Activated CD4-positive, alpha-beta T cell treated with anti-CD3 and anti-CD28 coated beads, Interleukin-2, amount 50 U/mL, for 16 hours (primary cell): ENCODE results near the gene DCTN3.

Source experiments
- DNase-seq: peaks from one replicate; pipeline ENCODE4 v3.0.0-alpha.2; 2020

The DCTN3 gene

DNA sequence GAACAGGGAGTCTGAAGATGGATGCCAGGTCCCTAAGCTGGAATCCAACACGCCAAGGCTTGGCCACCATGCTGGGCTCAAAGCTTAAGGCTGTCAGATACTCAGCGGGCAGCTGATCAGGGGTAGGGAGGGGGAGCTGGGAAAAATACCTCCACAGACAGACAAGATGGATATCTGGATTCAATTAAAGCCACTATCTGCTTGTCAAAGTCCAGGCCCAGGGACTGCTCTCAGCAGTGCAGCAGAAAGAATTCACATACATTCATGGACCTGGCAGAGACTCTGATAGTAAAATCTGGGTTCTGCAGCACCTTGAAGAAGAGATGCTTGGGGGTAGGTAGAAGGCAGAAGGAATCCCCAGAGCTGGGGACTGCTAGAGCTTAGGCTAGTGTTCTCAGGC, 5.2 kb downstream of the DCTN3 start:
- no peak for DNase-seq

DNA sequence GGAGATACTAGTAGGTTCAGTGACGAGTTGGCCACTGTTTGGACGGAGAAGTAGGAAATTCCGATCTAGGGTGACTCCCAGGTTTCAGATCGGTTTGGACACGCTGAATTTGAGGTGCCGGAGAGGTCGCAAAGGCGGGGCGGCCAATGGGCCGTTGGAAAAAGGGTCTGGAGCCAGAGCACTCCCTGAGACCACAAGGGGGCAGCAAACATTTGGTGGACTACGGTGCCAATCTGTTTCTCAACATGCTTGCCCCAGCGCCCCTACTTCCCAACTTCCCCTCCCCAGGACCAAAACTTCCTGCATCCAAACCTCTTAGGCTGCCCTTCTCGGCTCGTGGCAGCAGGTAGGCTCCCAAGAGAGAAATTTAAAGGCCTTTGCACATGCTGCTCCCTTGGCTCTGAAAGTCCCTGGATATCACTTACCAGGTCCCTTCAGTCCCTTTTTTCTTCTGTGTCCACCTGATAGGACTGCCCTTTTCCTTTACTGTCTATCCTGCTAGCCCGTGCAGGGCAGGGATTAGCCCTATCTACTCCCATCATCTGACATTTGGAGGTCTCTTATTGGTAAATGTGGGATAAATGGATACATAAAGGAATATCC, 7.4 kb downstream of the DCTN3 start:
- DNase-seq, result peak; percentile 83

DNA sequence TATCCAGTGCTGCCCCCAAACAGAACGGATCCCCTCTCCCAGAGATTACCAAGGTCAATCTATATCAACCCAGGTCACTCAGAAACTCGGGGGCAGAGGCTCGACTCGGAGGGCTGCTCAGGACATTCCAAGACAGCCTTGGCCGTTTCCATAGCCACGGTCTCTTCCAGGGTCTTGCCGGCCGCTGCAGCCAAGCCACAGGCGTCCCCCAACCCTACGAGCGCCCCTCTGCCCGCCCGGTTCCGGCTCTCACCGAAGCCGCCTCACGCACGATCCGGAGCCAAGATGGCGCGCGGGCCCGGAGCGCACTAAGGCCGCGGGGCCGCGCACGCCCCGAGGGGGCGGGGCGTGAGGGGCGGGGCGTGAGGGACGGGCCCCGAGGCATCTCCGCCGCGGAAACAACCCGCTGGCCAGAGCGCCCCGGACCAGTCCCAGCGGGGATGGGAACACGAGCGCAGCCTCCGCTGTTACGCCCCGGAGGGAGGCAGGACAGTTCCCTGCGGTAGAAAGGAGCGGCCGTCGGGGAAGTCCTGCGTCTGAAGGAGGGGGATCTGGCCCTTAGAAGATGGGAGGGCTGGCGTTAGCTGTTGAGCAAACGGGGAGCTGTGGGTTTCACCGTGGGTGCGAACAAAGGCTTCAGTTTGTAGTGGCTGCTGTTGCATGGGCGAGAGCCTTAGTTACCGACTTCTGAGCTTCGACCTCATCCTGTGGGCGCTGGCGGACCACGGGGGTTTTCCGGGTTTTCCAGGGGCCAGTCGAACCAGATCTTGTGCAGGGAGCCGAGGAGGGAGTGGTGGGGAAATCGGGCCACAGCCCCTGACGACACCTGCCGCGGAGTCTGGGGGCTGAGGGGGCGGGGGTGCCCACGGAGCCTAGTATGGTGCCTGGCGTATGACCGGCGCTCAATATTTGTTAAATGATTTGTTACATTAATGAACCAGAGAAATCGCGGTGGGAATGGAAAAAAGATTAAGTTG, 8.2 kb downstream of the DCTN3 start, which contains the start of gene RPP25L:
Gene RPP25L, minus strand, starts transcription at position 287 of the 977 bp plus-strand sequence. CDS start 801 bp downstream, outside the sequence.
- peak; percentile 81 for DNase-seq

DNA sequence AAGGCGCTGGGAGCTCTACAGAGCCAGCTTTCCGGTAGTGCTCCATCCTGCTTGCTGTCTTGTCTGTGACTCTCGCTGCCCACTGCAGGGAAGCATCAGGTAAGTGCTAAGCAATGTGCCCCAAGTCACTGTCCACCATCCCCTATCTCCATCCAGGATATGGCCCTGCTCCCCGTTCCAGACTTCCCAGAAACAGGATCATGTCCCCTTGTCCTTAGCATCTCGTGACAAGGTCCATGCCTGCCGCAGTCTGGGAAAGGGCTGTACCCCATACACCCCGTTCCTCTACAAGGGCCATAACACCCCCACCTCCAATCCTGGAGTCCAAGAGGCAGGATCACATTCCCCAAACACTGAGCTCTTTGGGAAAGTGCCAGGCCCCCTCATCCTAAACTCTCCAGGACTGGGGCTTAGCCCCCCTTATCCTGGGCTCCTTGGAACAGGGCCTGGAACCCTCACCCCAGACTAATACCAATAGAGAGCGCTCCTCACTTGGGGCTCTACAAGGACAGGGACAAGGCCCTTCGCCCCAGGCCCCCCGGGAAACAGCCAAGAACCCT, 9.0 kb downstream of the DCTN3 start:
- DNase-seq, result no peak

DNA sequence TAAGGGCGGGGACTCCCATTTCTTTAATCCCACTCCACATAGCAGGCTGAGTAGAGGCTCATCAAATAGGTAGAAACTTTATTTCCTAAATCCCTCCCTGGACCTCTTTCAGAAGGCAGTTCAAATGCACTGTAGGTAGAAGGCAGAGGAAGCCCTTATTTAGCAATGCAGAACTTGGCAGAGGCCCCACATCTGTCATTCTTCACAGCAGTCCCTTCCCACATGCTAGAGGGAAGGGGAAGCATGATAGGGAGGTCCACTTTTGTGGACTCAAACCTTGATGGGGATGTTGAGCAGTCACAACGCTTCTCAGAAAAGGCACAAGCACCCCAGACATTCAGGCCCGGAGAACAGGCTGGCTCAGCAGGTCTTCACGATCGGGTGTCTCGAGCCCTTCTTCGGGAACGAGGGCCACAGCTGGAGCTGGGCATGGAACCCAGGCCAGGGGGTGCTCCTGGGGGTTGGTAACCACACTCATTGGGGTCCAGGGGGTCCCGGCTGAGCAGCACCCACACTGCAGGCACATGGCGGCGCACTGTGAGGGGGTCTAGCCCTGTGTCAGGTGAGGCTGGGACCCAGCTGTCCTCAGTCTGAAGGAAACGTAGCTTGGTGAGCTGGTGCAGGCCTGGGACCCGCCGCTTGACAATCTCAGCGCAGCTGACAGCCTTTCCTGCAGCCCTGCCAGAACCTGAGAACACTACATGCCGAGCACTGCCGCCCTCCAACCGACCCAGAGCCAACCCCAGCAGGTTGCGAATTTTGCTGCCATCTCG, 9.7 kb downstream of the DCTN3 start:
- no peak for DNase-seq

DNA sequence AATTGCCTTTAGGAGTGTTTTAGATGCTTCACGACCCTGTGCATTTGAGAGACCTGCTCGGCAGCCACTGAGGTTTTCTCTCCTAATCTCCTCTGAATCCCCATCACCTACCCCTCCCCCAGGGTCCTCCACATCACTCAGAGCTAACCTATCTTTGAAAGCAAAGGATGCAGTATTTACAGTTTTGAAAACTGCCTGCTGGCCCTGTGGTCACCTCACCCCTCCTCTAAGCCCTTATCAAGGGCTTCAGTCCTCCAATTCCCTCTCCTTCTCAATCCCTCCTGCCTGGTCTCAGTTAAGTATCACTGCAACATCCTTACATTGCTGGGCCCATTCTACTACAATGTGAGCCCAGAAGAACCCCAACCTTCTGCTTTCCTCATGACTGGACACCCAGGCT, 13.0 kb downstream of the DCTN3 start:
- DNase-seq, result no peak

DNA sequence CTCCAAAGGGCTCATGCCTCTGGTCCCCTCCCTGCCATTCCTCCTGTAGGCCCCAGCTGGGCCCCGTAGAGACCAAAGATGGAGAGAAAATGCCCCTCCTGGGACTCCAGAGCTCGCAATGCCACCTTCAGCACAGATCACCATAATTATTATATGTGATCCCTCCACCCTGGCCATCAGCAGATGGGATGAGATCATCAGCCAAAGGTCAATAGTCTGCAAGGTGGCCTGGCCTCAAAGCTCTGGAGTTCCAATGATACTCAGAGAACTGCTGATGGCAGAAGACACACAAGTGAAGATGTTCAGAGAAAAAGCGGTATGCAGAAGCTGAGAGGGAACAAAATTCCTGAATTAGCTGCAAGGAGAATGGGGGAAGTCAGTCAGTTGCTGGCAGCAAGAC, 13.4 kb downstream of the DCTN3 start:
- DNase-seq, result no peak

DNA sequence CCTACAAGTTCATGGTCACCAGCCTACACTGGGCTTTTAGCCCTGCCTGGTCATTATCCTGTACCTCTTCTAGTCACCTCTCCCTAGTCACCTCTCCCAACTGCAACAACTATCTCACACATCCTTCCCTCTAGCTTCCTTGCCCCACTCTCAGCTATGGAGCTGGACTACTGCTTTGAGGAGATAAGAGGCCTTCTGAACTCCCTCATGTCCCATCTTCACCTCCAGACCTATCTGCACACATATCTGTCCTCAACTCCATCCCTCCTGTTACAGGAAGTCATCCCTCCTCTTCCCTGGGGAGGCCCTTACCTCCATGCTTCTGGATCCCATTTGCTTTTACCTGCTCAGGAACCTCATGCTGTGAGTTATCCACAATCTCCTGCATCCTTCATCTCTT, 14.1 kb downstream of the DCTN3 start:
- no peak for DNase-seq

DNA sequence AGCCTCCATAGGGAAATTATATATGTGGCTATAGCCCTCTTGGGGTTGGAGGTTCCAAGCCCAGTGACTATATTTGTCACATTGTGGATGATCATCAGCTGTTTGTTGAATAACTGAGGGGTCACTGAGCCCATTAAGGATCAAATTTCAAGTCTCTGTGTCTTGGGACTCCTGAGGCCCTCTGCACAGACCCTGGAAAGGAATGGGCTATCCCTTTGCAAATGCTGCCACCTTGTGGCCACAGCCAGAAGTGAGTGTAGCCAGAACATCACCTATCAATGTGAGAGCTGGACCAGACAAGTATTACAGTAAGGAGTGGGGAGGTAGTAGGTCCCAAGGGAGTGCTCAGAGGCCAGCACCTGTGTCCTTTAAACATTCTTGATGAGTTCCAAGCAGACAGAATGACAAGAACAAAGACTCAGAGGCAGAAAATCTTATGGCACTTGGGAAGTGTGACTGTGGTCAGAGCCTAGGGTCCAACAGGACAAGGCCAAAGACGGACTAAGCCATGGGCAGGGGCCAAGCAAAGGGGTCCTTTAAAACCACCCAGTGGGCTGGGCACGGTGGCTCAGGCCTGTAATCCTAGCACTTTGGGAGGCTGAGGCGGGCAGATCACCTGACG, 16.6 kb downstream of the DCTN3 start:
- peak; percentile 82 for DNase-seq

DNA sequence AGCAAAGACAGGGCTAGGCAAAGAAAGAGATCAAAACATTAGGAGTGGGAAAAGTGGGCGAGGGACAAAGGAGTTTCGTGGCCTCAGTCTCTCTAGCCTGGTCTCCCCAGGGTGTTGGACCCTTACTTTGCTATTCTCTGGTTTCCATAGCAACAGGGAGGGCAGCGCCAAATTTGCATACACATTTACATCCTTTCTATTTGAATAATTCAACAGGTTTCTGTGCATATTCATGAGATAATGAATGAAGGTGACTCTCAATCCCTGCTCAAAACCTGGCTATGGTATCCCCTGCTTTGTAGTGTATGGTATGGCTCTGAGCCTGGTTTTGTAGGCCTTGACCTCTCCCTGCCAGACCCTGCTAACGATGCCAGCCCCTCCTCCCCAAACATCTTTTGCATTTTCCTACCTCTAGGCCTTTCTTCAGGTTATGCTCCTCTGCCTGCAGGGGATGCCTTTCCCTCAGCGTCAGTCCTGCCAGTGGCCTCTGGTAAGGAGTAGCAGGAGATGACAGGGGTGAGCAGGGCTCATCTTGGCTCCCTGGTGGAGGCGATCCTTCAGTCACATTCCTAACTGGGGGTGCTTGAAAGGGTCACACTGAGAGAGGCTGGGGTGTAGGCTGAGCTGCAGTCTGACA, 18.2 kb downstream of the DCTN3 start:
- DNase-seq, result no peak

DNA sequence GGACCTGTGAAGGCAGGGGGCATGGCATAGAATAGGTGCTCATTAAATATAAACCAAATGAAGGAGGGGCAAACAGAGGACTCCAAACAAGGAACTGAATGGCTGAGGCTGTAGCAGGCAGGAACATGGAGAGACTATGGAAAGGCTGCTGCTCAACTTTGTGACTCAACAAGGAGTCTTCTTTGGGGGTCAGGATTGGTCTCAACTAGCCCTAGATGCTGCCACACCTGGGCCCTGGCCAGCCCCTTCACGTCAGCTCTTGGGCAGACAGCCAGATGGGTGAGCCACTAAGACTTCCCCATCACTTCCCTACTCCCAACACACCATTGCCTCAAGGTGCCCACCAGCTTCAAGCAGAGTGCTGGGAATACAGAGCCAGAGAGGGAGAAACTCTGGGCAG, 19.4 kb downstream of the DCTN3 start:
- DNase-seq, result no peak

DNA sequence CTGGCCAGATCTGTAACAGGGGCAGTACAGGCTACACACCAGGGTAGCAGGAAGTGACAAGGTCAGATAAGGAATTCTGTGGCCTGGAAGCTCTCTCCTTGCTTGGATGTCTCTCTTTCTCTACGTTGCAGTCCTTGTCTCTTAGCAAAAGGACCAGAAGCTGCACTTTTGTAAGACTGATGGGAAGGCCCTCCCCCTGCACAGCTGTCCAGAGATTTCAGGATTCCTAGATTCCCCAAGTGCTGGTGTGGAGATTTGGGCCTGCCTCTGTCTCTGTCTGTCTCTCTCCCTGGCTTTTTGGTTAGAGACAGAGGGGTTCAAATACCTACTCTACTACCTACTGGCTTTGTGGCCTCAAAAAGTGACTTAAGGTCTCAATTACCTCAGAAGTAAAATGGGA, 20.7 kb downstream of the DCTN3 start:
- no peak for DNase-seq

DNA sequence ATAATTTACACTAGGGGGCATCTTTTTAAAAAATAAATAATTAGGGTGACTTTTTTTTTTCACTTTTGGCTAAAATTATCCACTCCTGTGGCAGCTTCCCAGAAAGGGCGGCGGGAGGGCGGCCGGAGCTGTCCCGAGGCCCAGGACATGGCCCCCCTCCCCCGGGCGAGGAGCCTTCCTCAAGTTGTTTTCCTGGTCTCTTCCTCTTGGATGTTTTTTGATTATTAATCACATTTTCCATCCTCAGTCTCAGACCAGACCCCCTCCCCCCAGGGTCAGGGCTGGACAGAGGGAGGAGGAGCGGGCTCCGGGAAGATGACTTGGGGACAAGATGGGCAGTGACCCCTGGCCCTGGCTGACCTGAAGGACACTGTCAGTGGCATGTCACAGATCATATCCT, 26.1 kb downstream of the DCTN3 start:
- no peak for DNase-seq

DNA sequence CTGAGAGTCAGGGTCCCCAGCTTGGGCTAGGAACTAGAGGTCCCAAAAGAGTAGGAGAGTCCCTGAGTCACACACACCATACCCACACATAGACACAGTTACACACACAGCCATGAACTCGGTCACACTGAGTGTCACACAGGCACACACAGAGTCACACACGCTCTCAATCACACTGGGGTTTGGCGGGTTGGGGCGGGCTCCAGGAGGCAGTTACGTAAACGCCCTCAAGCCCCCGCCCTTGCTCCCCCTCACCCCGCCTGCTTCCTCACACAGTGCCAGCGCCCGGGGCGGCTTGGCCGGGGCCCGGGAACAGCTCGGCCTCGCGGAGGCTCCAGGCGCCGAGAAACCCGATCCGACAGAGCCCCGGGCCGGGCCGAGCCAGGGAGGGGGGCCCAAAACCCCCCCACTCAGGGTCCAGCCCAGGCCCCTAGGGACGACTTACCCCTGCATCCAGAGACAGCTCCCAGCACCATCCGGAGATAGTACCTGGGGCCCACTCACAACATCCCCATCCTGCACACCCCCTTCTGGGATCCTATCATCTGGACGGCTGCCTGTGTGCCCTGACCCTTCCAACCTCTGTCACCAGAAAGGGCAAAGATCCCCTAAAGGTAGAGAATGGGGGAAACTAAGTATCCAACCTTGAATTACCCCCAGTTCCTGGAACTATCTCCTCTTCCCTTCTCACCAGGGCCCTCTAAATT, 27.2 kb downstream of the DCTN3 start:
- no peak for DNase-seq

DNA sequence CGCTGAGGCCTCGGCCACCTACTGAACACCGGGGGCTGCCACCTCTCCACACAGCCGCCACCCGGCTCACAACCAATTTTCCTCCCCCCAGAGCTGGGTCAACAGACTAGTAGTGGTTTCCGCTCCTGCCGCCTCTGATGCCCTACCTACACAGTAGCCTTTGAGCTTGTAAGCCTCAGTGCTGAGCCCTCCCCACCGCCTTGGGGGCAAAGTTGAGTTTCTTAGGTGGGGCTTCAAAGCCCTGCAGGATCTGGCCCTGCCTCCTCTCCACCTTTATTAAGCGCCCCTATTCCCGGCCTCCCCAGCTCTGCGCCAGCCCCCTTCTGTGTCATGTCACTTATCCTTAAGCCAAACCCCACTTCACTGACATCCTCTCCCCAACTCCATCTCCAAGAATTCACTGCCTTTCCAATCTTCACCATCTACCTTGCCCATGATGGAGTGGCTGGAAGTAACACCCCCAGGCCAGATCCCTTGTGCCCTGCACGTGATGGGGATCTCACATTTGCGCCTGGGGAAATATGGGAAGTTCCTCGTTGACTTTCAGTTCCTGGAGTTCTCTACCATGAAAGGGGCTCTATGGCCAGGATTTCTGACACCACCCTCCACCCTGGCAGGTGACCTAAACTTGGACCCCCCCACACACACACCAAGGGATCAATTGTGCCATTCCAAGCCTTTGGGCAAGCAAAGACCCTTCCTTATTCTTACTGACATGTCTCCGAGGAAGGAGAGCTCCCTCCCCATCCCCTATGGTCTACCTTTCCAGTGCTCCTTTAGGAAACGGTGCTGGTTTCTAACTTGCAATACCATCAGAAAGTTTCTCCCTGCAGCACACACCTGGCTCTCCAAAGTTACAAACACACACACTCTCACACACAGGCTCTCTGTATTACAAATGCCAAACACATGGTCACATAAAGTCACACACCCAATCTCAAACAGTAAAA, 28.1 kb downstream of the DCTN3 start:
- DNase-seq, result no peak

DNA sequence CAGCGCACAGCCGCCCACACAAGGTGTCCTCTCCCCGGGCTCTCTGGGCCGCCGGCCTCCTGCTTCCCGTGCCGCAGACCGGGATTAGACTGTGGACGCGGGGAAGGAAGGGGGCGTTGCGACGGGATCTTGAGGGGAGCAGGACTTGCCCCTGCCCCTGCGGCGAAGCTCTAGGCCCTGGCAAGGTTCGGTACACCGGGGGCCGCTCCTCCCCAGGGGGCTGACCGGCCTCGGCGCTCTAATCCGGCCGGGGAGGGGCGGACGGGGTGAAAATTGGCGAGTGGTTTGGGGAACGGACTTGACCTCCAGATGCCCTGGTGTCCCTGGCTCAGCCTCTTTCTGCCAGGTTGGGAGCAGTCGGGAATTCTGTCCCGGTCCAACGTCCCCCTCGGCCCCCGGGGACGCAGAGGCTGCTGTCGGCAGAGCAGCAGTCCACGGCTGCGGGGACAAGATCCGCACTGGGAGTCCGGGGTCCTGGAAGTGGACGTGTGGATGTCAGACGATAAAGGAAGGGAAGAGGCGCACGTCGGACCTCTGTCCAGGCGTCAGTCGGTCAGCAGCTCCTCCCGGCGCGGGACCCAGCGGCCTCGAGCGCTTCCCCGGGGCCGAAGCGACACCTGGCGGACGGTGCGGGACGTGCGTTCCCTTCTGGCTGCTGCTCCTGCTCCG, 28.9 kb downstream of the DCTN3 start:
- peak; percentile 76 for DNase-seq

DNA sequence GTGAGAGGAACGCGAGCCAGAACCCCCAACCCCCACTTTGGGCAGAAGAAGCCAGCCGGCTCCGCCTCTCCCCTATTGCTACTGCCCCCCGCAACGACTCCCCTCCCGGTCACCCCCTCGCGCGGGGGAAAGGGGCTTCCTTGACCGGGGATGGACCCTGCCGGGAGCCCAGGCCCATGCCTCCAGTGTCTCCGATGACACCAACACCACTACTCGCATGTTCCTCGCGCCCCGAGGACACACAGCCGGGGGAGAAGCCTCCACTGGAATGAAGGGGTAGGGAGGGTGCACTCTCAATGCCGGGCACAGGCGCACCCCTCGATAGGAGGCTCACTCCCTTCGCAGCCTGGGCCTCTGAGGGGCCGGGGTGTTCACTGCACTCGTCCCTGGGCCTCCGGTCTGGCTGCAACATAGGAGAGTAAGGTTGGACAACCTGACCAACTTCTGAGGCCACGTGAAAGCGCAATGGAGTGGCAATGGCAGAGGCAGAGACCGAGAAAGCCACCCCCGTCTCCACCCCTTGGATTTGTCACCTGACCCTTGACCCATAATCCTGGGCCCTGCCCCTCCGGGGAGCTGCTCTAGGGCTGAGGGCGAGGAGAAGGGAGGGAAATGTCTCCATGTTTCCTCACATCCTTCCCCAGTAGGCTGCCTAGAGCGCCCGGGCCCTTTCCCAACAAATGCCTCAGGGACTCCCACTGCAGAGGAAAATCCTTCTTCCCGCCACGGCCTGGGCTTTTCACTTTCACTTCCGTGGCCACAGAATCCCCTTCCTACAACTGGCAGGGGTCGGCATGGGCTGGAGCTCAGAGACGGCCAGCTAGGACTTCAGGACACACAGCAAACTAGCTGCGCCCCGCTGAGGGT, 29.7 kb downstream of the DCTN3 start:
- no peak for DNase-seq

DNA sequence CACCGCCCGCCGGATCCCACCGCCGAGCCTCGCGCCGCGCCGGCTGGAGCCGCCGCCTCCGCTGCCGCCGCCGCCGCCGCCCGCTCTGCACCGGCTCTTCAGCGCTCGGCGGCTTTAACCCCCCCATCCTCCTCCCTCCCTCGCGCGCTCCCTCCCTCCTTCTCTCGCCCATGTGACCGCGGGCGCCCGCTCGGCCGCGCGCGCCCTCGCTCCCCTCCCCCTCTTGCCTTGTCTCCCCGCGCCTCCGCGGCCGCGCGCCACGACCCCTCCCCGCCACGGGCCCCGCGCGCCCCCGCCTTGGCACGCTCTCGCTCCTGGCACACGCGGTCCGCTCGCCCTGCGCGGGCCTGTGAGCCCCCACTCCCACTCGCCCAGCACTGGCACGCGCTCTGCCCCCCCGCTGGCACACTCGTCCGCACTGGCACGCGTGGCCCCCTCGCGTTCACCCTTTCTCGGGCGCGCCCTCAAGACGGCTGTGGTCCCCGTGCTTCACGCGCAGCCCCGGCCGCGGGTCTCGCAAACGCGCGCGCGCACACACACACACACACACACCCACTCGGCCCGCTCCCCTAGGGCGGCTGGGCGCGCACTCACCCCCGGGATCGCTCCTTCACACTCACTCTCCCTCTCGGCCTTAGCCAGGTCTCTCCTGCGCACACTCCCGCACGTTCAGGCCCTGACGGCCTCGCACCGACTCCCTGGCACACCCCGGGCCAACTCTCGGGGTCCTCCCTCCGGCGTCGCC, 30.5 kb downstream of the DCTN3 start, which contains the start of gene CNTFR:
Gene CNTFR, minus strand, starts transcription at position 89 of the 745 bp plus-strand sequence. CDS start 20,743 bp downstream, outside the sequence.
- no peak for DNase-seq
